KBM-7 (cell line): ENCODE measurements around the gene ZIM2.

ENCODE experiments used
- DNase-seq: peaks from one replicate; pipeline ENCODE4 v3.0.0-alpha.2; 2015
- in situ Hi-C: fragments of 300-500 bp; cut with MboI; formaldehyde crosslinking; loops from 2 replicates; pipeline ENCODE4 v1.14.3; 2020; ENCODE audit warnings: low sequenced_read_pairs, low pct_unique_long_range_greater_than_20kb, mixed read lengths

The ZIM2 gene

DNA sequence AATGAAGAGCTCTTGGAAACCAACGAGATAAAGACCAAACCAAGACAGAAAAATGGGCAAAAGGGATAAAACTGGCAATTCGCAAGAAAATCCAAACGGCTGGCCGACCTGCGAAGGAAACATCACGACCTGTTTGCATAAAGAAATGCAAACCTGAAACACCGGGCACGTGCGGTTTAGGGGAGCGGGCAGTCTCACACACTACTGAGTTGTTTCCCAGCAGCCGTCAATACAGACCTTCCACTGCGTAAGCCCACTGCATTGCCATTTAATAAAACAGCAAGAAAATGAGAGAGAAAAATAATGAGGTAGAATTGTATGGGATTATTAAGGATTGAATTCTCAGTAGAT is 642 bp upstream of the ZIM2 start:
- no peak for DNase-seq
- in situ Hi-C loops = no loop called here

DNA sequence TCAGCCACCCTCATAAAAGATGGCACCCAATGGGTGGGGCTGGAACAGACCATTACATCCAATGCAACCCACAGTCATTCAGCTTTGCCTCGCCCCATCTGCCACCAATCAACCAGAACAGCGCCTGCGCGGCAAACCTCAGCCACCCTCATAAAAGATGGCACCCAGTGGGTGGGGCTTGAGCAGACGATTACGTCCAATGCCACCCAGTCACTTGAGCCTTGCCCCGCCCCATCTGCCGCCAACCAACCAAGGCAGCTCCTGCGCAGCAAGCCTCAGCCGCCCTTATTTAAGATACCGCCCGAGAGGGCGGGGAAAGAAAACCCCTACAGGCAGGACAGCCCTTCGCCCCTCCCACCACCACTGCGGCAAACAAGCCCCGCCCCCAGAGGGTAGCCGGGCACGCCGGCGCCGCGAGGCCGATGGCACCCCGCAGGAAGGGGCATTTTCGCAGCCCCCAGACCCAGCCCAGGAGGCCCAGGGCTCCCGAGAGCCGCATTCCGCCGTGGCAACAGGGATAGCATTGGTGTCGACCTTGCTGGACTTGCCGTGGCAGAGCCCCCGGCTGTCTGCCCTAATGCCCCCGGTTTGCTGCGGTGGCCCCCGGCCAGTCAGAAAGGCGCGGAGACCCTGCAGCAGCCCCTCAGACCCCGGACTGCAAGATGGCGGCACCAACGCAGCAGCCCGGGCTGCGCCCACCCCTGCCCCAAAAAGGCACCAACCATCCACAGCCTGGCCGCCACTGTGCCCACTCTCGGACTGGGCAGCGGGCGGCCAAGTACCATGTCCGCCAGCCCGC is 675 bp downstream of the ZIM2 start:
- in situ Hi-C loops = no loop called here
- no peak for DNase-seq

DNA sequence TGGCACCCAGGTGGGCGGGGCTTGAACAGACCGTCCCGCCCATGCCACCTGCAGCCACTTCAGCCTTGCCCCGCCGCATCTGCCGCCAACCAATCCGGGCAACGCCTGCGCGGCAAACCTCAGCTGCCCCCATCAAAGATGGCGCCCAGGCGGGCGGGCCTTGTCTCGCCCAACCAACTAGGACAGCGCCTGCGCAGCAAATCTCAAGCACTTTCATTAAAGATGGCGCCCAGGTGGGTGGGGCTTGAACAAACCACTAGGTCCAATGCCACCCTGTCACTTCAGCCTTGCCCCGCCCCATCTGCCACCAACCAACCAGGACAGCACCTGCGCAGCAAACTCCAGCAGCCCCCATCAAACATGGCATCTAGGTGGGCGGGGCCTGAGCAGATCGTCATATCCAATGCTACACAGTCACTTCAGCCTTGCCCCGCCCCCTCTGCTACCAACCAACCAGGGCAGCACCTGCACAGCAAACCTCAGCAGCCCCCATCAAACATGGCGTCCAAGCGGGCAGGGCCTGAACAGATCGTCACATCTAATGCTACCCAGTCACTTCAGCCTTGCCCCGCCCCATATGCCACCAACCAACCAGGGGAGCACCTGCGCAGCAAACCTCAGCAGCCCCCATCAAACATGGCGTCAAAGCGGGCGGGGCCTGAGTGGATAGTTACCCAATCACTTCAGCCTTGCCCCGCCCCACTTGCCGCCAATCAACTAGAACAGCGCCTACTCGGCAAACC is 1.4 kb downstream of the ZIM2 start:
- DNase-seq = no peak
- in situ Hi-C loops = no loop called here

DNA sequence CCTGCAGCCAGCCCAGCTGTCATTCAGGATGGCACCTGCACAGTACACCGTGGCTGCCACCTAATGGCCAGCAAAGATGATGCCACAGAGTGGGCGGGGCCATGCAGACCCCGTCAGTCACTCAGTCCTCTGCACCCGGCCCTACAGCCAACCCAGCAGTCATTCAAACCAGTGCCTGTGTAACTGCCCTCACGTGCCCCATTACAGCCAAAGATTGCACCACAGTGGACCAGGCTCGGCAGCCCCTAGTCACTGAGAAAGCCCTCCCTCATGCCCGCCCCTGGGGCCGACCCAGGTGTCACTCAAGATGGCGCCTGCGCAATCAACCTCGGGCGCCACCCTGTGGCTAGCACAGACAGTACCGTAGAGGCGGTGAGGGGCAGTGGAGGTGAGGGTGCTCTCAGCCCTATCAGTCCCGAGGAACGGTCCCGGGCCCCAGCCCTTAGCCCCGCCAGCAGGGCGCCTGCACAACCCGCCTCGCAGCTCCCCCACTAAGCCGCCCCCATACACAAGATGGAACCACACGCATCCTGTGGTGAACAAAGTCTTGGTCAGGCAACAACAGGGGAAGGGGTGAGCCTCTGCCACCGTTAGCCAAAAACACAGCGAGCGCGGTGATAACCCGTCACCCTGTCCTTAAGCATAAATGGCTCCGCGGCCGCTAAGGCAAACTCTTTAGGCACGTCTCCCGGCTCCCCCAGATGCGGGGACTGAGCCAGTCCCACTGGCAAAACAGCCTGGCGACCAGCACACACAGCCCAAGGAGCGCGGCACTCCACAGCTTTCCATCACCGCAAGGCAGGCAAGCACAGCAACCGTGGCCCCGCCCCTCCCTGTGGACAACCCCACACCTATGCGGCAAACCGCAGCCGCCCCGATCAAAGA is 2.3 kb downstream of the ZIM2 start:
- DNase-seq = no peak
- in situ Hi-C loops = no loop called here

DNA sequence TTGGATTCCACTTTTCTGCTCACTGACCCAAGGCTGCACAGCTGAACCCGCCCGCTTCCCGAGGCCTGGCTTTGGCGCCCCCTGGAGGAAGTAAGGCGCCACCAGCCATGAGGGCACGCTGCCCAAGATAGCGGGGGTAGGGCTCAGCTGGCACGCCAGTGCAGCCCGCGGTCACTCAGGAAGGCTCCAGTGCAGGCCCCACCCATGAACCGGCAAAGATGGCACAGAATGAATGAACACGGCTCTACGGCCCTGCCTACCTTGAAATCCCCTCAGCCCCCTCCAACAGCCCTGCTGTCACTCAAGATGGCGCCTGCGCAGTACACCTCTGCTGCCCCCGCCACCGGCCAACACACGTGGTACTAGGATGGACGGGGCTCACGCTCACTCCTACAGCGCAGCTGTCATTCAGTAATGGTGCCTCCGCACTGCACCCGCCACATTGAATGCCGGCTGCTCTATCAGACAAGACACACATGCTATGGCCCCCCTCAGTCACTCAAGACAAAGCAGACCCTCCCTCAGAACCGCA is 3.0 kb downstream of the ZIM2 start:
- DNase-seq = no peak
- in situ Hi-C loops = no loop called here

DNA sequence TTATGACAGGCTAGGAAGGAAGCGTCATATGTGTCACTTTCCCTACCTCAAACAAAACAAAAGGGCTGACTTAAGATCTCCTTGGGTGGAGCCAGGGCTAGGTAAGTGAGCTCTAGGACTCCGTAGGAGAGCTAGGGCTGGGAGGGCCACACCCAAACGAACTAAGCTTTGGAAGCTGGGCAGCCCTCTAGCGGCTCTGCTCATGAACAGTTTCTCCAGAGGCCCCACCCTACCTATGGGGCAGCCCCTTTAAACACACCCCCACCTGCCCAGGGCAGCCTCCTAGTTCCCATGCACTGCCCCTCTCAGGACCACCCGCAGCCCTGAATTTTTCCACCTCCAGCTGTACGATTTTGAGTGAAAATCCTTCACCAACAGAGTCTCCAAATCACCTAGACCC is 3.5 kb downstream of the ZIM2 start:
- no peak for DNase-seq
- in situ Hi-C loops = no loop called here

DNA sequence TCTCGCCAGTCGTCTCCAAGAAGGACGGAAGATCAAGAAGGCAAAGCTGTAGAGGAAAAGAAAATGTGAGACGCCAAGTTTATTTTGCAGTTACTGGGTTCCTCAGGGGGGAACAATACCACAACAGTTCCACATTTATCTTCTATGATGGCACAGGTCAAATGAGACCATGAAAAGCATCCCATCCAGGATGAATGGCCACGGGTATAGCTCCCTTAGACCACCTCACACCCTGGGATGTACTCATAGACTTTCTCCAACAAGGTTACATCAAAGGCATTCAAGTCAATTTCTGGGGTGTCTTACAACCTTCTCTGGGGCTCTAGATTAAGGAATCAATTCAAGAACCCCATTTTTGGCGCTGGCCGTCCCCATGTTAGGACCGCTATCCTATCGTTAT is 4.5 kb downstream of the ZIM2 start:
- no peak for DNase-seq
- in situ Hi-C loops = no loop called here

DNA sequence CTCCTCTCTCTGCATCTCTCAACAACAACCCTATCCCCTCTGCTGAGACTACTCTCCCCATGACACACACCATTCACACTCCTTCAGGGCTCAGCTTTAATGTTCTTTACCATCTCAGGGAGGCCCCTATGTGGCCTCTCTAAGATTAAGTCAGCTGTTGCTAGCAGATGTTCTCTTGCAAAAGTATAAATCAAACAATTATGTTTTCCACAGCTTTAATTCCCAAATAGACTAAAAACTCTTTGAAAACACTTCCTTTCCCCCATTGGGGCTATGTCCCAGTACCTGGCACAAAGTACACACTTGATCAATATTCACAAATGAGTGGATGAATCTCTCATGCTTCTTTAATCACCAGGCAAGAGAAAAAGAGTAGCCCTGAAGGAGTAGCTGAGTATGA is 5.1 kb downstream of the ZIM2 start:
- in situ Hi-C loops = no loop called here
- no peak for DNase-seq

DNA sequence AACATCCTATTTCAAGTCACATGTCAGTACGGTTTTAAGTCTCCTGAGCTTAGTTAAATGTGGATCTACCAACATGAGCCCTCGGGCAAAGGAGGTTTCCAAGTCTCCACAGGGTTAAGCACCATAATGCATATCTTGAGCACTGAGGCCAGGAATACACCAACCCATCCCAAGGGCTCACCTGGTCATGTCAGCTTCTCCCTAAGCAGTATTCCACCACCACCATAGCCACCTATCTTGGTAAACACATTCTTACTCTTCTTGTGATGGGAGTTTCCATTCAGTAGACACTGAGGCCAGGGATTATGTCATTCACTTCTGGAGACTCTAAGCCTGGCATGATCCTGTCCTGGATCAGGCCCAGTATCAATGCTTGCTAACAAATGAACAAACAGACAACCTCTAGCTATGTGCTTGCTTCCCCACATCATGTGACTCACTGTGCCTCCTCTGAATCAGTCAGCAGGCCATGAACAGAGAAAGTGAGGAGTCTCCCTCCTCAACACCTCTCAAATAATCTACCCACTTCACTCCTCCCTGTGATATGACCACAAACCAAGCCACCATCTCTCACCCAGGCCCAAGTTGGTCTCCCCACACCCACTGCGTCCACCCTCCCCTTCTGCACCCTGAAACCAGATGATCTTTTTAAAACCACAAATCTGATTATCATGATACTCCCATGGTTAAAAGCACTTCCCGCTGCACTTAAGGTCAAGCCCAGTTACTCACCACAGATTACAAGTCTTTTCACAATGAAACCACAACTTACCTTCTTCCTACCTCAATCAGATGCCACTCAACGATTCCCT is 5.8 kb downstream of the ZIM2 start:
- in situ Hi-C loops = no loop called here
- DNase-seq = no peak

DNA sequence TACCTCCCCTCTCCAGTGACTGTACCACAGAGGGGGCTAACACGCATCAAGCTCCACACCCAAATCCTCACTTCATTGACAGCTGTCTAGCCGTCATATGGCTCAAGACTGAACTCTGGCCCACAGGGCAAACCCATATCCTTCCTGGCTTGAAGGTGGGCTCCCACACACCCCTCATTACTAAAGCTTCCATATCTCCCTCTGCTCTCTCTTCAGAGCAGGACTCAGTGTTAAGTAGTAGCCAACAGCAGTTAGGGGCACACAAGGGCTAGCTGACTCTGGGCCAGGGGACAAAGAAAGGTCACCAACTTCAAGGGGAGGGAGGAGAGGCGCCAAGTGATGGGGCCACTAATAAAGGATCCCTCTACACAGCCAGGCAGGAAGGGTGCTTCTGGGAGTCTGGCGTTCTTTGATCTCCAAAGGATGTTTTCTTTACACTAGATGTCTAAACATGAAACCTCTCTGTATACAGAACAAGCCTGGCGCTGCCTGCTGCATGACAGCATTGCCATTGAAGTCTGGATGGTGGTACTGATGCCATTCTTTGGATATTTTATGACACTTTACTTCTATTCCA is 8.1 kb downstream of the ZIM2 start:
- in situ Hi-C loops = no loop called here

DNA sequence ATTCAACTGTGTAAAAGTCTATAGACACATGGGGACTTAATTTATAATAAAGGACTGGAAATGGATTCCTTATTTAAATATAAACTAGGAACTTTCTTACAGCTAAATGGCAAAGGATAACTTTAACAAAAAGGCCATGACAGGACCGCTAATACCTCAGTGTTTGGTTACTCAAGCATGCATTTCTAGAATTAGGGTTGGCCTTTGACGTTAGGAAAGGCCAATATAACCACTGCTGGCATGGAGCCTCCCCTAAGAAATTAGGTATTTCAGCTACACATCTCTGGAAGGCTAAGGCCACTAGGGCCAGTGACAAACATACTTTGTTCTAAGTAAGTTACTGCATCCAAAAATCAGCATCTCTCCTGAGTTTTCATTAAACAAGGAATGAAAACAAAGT is 9.3 kb downstream of the ZIM2 start:
- in situ Hi-C loops = no loop called here
- DNase-seq = no peak

More for the DNA sequence above, 8.1 kb downstream of the ZIM2 start:
- no peak for DNase-seq

DNA sequence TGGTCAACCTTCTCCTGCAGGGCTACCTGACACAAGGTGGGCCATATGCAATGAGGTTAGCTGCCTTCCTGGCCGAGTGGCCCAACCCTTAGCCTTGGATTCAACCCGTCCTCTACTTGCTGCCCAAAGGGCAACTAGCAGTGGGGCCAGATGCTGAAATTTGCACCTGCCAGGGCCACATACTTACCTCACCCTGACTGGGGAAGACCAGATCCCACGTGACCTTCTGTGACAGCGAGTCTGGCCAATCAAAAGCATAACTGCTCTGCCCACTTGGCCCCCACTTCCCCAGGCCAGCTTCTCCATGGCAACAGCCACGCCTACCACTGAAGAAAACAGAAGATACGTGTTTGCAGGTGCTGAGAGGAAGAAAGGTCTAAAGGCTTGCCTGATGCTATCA is 10.9 kb downstream of the ZIM2 start:
- no peak for DNase-seq
- in situ Hi-C loops = no loop called here

DNA sequence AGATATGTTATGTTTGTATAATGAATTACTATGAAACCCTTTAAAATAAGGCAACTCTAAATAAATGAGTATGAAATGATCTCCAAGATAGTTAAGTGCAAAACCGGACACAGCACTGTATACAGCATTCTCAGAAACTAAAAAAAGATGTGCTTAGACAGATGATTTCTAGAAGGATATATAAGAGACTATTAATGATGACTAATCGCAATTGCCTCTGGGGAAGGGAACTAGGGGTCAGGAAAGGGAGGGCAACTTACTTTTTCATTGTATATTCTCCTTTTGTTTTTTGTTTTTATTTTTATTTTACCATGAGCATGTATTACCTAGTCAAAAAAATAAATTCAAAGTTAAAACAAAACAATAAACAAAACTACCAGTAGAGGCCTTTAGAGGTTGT is 12.8 kb downstream of the ZIM2 start:
- in situ Hi-C loops = no loop called here
- DNase-seq = no peak

DNA sequence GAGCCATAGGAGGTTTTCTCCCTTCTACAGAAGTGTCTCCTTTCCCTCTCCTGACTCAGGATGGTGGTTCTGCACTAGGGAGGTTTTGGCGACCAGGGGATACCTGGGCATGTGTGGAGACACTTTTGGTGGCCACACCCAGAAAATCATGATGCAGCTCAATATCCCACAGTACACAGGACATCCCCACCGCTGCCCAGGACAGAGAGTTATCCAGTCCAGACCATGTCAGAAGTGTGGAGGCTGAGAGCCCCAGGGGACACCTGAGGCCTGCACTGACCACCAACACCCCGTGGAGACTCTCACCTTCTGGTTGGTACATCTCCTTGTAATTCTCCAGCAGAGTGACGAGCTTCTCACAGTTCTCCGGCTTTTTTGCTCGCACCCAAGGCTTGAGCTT is 16.6 kb downstream of the ZIM2 start:
- in situ Hi-C loops = no loop called here
- DNase-seq = no peak

DNA sequence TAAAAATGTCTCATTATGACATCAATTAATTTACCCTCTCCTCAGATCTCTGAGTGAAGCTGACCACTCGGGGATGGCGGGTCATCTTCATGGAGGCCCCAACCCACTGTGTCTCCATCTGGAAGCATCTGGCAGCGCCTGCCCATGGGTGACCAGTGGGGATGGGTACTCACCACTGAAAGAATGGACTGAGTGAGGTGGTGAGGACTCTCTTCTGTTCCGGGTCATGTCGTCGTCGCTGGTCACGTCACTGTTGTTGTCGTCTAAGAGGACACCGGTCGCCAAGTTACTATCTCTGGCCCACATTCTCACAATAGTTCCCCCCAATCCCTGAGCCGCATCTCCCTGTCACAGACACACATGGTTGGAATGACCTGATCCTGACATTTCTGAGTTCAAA is 17.1 kb downstream of the ZIM2 start:
- in situ Hi-C loops = no loop called here
- DNase-seq = no peak

DNA sequence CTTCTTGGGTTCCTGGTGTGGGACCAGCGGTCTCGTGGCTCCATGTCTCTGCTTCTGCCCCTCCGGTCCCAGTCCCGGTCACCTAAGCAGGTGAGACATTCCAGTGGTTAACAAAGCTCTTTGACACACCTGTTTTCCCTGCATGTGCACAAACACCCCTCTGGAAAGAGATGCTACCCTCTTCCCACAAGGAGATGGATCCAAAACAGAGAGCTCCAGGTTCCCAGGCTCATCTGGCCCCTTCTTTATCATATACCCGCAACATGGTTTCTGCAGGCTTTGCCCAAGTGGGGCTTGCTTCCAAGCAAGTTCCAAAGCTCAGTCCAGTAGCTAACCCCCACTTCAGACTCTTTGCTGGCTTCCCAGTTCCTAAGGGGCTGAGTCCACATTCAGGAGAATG is 17.8 kb downstream of the ZIM2 start:
- no peak for DNase-seq
- in situ Hi-C loops = no loop called here

DNA sequence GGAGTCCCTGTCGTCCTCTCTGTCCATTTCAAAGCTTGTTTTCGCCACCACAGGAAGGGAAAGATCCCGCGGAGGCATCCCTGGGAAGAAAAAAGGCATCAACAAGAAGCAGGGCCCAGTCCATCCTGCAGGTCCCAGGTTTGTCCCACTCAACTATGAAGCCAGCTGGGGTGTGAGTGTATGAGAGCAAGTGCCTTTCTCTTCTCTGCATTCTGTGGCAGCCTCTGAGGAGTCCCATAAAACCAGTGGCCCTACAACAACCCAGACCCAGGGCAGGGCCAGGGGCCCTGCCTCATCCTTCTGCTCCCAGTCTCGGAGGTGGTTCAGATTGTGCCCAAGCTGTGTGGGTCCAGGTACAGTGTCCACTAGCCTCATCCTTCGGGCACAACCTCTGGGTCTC is 18.9 kb downstream of the ZIM2 start:
- in situ Hi-C loops = no loop called here
- DNase-seq = no peak

DNA sequence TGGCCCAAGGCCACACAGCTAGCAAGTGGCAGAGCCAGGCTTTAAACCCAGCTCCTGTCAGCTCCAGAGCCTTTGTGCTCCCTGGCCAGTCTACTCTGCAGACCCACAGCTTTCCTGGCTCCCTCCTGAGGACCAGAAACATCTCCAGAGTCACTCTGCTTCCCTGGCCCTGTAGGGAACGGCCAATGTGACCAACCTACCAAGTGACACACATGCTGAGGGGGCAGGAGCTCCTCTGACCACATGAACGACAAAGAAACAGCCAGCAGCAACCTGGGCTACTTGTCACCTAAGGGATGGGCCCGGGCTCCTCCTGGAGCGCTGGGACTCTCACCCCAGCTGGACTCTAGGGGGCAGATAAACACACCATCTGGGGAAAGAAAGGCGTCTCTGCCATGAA is 19.3 kb downstream of the ZIM2 start:
- no peak for DNase-seq
- in situ Hi-C loops = no loop called here

DNA sequence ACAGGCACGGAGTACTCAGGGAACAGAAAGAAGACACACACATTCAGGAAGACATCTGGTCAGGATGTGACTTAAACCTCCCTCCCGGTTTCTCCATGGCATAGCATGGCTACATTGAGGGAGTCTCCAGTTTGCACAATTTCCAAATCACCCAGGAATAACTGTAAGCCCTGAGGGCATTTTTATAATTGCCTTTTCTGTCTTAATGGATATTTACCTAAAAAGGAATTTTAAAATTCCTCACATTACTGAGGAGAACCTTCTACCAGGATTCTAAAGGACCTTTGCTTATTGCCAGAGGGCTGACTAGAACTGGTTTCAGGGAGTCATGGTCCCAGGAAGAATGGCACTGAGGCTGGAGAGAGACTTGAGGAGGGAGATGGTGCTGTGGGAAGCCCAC is 21.4 kb downstream of the ZIM2 start:
- in situ Hi-C loops = no loop called here
- DNase-seq = no peak
